ENCODE measurements around the gene ADGRF5. TPM values are rescaled to one million over a fixed set of nuclear protein-coding genes. Genes with fewer than 3 reads are reported as not detected.
"Not testable (repeated sequence)": the region's sequence is repeated elsewhere in the genome, so short reads cannot be mapped to it uniquely, and the experiment has no call there.

The ADGRF5 gene
- total and polyA plus RNA-seq, 2 donors = 16.2 to 41.3 TPM

- Histone ChIP-seq H3K27ac (ENCODE audit: low read depth) (no peak overlapping the region), H3K4me1 (ENCODE audit: insufficient read depth) (no peaks in the 10 kb centered on the region), H3K36me3 (ENCODE audit: insufficient read depth) (no peaks in the 10 kb centered on the region), H3K4me3 (ENCODE audit: low read depth, low read length) (no peak overlapping the region)
- no peak for DNase-seq (ENCODE audit: extremely low spot score)
- 51% methylated on average over 1 of the region's 1 CpG for WGBS
Observed at GRCh38 chr6:46893648-46894047, 28.1 kb downstream of the ADGRF5 start.

GRCh38 chr6:46891252-46891795 lies 30.4 kb downstream of the ADGRF5 start:
- WGBS = 24% methylated on average over 4 of the region's 4 CpGs
- Histone ChIP-seq H3K4me1 (ENCODE audit: insufficient read depth) (no peaks in the 10 kb centered on the region), H3K27ac (ENCODE audit: low read depth) (no peak overlapping the region), H3K4me3 (ENCODE audit: low read depth, low read length) (no peak overlapping the region), H3K36me3 (ENCODE audit: insufficient read depth) (no peaks in the 10 kb centered on the region)
- no peak for DNase-seq (ENCODE audit: extremely low spot score)

- no peaks in the 10 kb centered on the region for H3K36me3 ChIP-seq (ENCODE audit: insufficient read depth)
- H3K4me1 ChIP-seq (ENCODE audit: insufficient read depth) = no peaks in the 10 kb centered on the region
- no peak overlapping the region for H3K4me3 ChIP-seq (ENCODE audit: low read depth, low read length)
- WGBS = 76% methylated on average over 4 of the region's 4 CpGs
- H3K27ac ChIP-seq (ENCODE audit: low read depth) = no peak overlapping the region
- no peak for DNase-seq (ENCODE audit: extremely low spot score)
Observed at GRCh38 chr6:46888578-46888977, 33.2 kb downstream of the ADGRF5 start.

DNA sequence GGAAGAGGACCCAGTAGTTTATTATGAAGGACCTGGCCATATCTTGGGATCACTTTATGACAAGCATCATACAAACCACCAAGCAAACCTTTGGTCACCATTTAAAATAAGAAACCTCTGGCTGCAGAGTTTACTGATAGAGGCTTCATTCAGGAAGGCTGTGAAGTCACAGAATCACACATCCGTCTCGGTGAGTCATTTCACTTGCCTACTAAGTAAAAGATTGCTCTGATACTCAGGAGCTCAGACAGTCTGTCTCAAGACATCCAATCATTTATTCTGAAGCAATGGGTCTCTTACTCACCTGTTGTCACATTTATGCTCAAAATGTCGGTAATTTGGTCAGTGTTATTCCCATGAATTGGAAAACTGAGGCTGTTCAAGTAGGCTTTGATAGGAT lies 33.7 kb downstream of the ADGRF5 start:
- Histone ChIP-seq H3K4me3 (ENCODE audit: low read depth, low read length) (no peak overlapping the region), H3K36me3 (ENCODE audit: insufficient read depth) (no peaks in the 10 kb centered on the region), H3K4me1 (ENCODE audit: insufficient read depth) (no peaks in the 10 kb centered on the region), H3K27ac (ENCODE audit: low read depth) (no peak overlapping the region)
- WGBS = 54% methylated on average over 3 of the region's 3 CpGs
- DNase-seq (ENCODE audit: extremely low spot score) = no peak

GRCh38 chr6:46882645-46883044 lies 39.1 kb downstream of the ADGRF5 start:
- WGBS = 71% methylated on average over 2 of the region's 2 CpGs
- no peak for DNase-seq (ENCODE audit: extremely low spot score)

GRCh38 chr6:46879003-46879402 lies 42.7 kb downstream of the ADGRF5 start:
- Histone ChIP-seq H3K4me3 (ENCODE audit: low read depth, low read length) (no peak overlapping the region), H3K36me3 (ENCODE audit: insufficient read depth) (peaks cover 2% of the 10 kb centered on the region), H3K27ac (ENCODE audit: low read depth) (no peak overlapping the region), H3K4me1 (ENCODE audit: insufficient read depth) (no peaks in the 10 kb centered on the region)
- no peak for DNase-seq (ENCODE audit: extremely low spot score)
- 87% methylated on average over 5 of the region's 5 CpGs for WGBS

More at GRCh38 chr6:46882645-46883044, 39.1 kb downstream of the ADGRF5 start:
- Histone ChIP-seq H3K4me3 (ENCODE audit: low read depth, low read length) (no peak overlapping the region), H3K27ac (ENCODE audit: low read depth) (no peak overlapping the region), H3K36me3 (ENCODE audit: insufficient read depth) (peaks cover 2% of the 10 kb centered on the region), H3K4me1 (ENCODE audit: insufficient read depth) (no peaks in the 10 kb centered on the region)

DNA sequence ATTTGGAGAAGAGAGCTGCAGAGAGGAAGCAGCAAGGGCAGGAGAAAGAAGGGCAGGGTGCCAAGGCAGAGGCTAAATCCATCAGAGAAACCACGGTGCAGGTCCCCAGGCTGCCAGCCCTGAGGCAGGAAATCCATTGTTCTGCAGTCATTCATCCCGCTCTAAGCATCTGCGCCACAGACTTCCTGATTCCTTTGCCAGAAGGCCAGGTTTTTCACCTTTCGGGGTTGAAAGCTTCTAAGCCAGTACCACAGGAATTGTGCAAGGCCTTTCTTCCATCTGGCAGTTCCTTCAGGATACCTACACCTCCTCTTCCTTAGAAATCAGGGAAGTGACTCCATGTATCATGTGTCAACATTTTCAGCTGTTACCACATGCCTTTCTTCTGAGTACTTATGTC lies 45.6 kb downstream of the ADGRF5 start:
- no peak overlapping the region for H3K27ac ChIP-seq (ENCODE audit: low read depth)
- 54% methylated on average over 4 of the region's 4 CpGs for WGBS
- H3K36me3 ChIP-seq (ENCODE audit: insufficient read depth) = no peaks in the 10 kb centered on the region
- no peaks in the 10 kb centered on the region for H3K4me1 ChIP-seq (ENCODE audit: insufficient read depth)
- no peak for DNase-seq (ENCODE audit: extremely low spot score)
- no peak overlapping the region for H3K4me3 ChIP-seq (ENCODE audit: low read depth, low read length)

- no peak for DNase-seq (ENCODE audit: extremely low spot score)
- Histone ChIP-seq H3K4me3 (ENCODE audit: low read depth, low read length) (no peak overlapping the region), H3K36me3 (ENCODE audit: insufficient read depth) (no peaks in the 10 kb centered on the region), H3K27ac (ENCODE audit: low read depth) (no peak overlapping the region), H3K4me1 (ENCODE audit: insufficient read depth) (no peaks in the 10 kb centered on the region)
- 84% methylated on average over 5 of the region's 5 CpGs for WGBS
Observed at GRCh38 chr6:46867411-46867810, 54.3 kb downstream of the ADGRF5 start.

DNA sequence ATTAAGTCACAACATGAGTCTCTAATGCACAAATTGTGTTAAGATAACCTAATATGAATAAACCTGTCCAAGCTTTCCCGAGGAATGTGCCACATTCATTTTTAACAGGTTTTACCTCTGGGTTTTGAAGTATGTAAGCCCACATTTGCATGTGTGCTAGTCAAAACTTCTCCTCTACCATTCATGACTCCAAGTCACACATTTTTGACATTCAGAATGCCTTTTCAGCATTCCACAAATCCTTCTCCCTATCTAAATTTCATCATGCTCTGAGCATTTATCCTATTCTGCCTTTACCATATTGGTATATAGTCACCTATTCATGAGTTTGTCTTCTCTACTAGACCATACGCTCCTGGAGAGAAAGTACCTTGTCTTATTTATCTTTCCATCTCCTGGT lies 56.5 kb downstream of the ADGRF5 start:
- WGBS = 87% methylated on average over 2 of the region's 2 CpGs

GRCh38 chr6:46863791-46864190 lies 57.9 kb downstream of the ADGRF5 start:
- Histone ChIP-seq H3K4me3 (ENCODE audit: low read depth, low read length) (no peak overlapping the region), H3K36me3 (ENCODE audit: insufficient read depth) (no peaks in the 10 kb centered on the region), H3K4me1 (ENCODE audit: insufficient read depth) (no peaks in the 10 kb centered on the region), H3K27ac (ENCODE audit: low read depth) (no peak overlapping the region)
- no peak for DNase-seq (ENCODE audit: extremely low spot score)
- WGBS = 81% methylated on average over 3 of the region's 3 CpGs

More for the DNA sequence above, 56.5 kb downstream of the ADGRF5 start:
- no peaks in the 10 kb centered on the region for H3K4me1 ChIP-seq (ENCODE audit: insufficient read depth)
- H3K36me3 ChIP-seq (ENCODE audit: insufficient read depth) = no peaks in the 10 kb centered on the region
- H3K27ac ChIP-seq (ENCODE audit: low read depth) = no peak overlapping the region
- no peak overlapping the region for H3K4me3 ChIP-seq (ENCODE audit: low read depth, low read length)
- DNase-seq (ENCODE audit: extremely low spot score) = no peak

- no peak overlapping the region for H3K4me3 ChIP-seq (ENCODE audit: low read depth, low read length)
- no peak overlapping the region for H3K27ac ChIP-seq (ENCODE audit: low read depth)
- no peaks in the 10 kb centered on the region for H3K4me1 ChIP-seq (ENCODE audit: insufficient read depth)
- WGBS = 72% methylated on average over 2 of the region's 2 CpGs
- DNase-seq (ENCODE audit: extremely low spot score) = no peak
- H3K36me3 ChIP-seq (ENCODE audit: insufficient read depth) = no peaks in the 10 kb centered on the region
Observed at GRCh38 chr6:46862381-46862780, 59.4 kb downstream of the ADGRF5 start.

- 38% methylated on average over 1 of the region's 1 CpG for WGBS
- H3K27ac ChIP-seq (ENCODE audit: low read depth) = not testable (repeated sequence)
Observed at GRCh38 chr6:46855966-46856365, 65.8 kb downstream of the ADGRF5 start.

DNA sequence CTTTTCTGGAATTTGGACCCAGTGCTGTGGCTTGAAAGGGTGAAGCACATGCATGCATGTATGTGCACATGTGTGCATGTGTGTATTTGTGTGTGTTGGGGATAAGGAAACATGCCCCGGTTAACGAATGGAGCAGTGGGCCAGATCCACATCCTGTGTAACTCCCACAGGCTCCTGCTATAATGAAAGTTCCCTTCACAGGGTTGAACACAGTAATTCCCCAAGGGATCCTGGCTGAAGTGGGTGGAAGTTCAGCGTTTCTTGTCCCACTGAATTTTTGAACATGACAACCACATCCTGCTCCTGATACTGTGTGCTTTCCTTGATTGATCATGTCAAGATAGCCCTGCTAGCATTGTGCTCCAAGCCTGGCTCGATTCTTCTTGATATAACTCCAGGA lies 70.2 kb downstream of the ADGRF5 start:
- H3K4me1 ChIP-seq (ENCODE audit: insufficient read depth); H3K4me3 ChIP-seq (ENCODE audit: low read depth, low read length); DNase-seq (ENCODE audit: extremely low spot score); H3K36me3 ChIP-seq (ENCODE audit: insufficient read depth); H3K27ac ChIP-seq (ENCODE audit: low read depth): not testable (repeated sequence)
- WGBS = 46% methylated on average over 4 of the region's 4 CpGs

More at GRCh38 chr6:46855966-46856365, 65.8 kb downstream of the ADGRF5 start:
- H3K36me3 ChIP-seq (ENCODE audit: insufficient read depth); DNase-seq (ENCODE audit: extremely low spot score); H3K4me3 ChIP-seq (ENCODE audit: low read depth, low read length); H3K4me1 ChIP-seq (ENCODE audit: insufficient read depth): not testable (repeated sequence)

GRCh38 chr6:46850792-46851191 lies 70.9 kb downstream of the ADGRF5 start:
- H3K27ac ChIP-seq (ENCODE audit: low read depth) = no peak overlapping the region
- WGBS = 86% methylated on average over 2 of the region's 2 CpGs

GRCh38 chr6:46849361-46849690 lies 72.4 kb downstream of the ADGRF5 start:
- no peak for DNase-seq (ENCODE audit: extremely low spot score)
- Histone ChIP-seq H3K4me3 (ENCODE audit: low read depth, low read length) (no peak overlapping the region), H3K4me1 (ENCODE audit: insufficient read depth) (no peaks in the 10 kb centered on the region), H3K36me3 (ENCODE audit: insufficient read depth) (no peaks in the 10 kb centered on the region), H3K27ac (ENCODE audit: low read depth) (no peak overlapping the region)
- 73% methylated on average over 5 of the region's 5 CpGs for WGBS

More at GRCh38 chr6:46850792-46851191, 70.9 kb downstream of the ADGRF5 start:
- no peak for DNase-seq (ENCODE audit: extremely low spot score)
- Histone ChIP-seq H3K4me3 (ENCODE audit: low read depth, low read length) (no peak overlapping the region), H3K4me1 (ENCODE audit: insufficient read depth) (no peaks in the 10 kb centered on the region), H3K36me3 (ENCODE audit: insufficient read depth) (no peaks in the 10 kb centered on the region)

All from urinary bladder (tissue), 4 donors.